Sigmoid colon (tissue), 7 donors: ENCODE measurements around the gene IGSF21. TPM values are rescaled to one million over a fixed set of nuclear protein-coding genes. Genes with fewer than 3 reads are reported as not detected.

Experiments used
- DNase-seq: peaks from one replicate; pipeline ENCODE4 v3.0.0-alpha.2; 2019
- H3K27ac ChIP-seq, 4 donors: fragments of 200-600 bp; sonication (generic); one replicate each; pipeline ENCODE4 v1.5.1; 2016 to 2019; ENCODE audit warnings: mild to moderate bottlenecking in 1 of 4
- H3K27me3 ChIP-seq, 3 donors: fragments of 200-600 bp; sonication (generic); one replicate each; pipeline ENCODE4 v1.5.1; 2019; ENCODE audit warnings: mild to moderate bottlenecking in 1 of 3
- H3K36me3 ChIP-seq, 4 donors: fragments of 200-600 bp; sonication (generic); one replicate each; pipeline ENCODE4 v1.5.1; 2016 to 2019
- H3K4me1 ChIP-seq, 4 donors: fragments of 200-600 bp; sonication (generic); one replicate each; pipeline ENCODE4 v1.5.1; 2017 to 2019
- H3K4me3 ChIP-seq, 4 donors: fragments of 200-600 bp; sonication (generic); one replicate each; pipeline ENCODE4 v1.5.1; 2017 to 2019; ENCODE audit warnings: mild to moderate bottlenecking in 2 of 4, moderate library complexity in 1 of 4
- H3K9me3 ChIP-seq, 4 donors: fragments of 200-600 bp in 3 of 4; sonication (generic) in 3 of 4; one replicate each; pipeline versions ENCODE4 v1.5.1 to v1.6.1; 2013 to 2019
- CTCF ChIP-seq, 4 experiments: fragments of 450-650 bp in 3 of 4; fragments of 200-600 bp in 1 of 4; IDR thresholded peaks; one replicate each; pipeline ENCODE4 v1.5.1; 2016 to 2019; ENCODE audit warnings: antibody characterized with exemption in 4 of 4, mild to moderate bottlenecking in 3 of 4, moderate library complexity in 2 of 4
- EP300 ChIP-seq, 4 donors: sonication (generic); formaldehyde crosslinking; IDR thresholded peaks; one replicate each; pipeline ENCODE4 v1.6.1; 2017; ENCODE audit warnings: antibody characterized with exemption in 4 of 4
- POLR2A ChIP-seq, 2 donors: fragments of 450-650 bp; IDR thresholded peaks; one replicate each; pipeline ENCODE4 v1.6.1; 2016; ENCODE audit warnings: antibody characterized with exemption in 2 of 2, mild to moderate bottlenecking in 2 of 2, moderate library complexity in 2 of 2
- POLR2AphosphoS5 ChIP-seq, 4 donors: sonication (generic); formaldehyde crosslinking; IDR thresholded peaks; one replicate each; pipeline ENCODE4 v1.6.1; 2017; ENCODE audit warnings: antibody characterized with exemption in 4 of 4
- WGBS, 2 donors: extraction: QIAGEN DNeasy Blood & Tissue Kit; methylation state at CpG; one replicate each; pipeline ENCODE4 v1.1.7; 2013; 5-methylcytosine and 5-hydroxymethylcytosine counted together
- intact Hi-C: fragments of 100-400 bp; cut with DNase I; formaldehyde crosslinking; loops from one replicate; pipeline ENCODE4 v1.15.1; 2023
- polyA plus RNA-seq, 3 donors: library from polyadenylated mRNA; stranded (reverse); fragments of 200-250 nt; gene quantifications; one replicate each; pipeline ENCODE4 v1.2.3, GENCODE V29; 2013
- total RNA-seq, 4 donors: library from RNA; depleted of rRNA; stranded (reverse); fragments of >200 nt; gene quantifications; one replicate each; pipeline ENCODE4 v1.1.0, GENCODE V29; 2016
- donor health status: healthy with polysubstance abuse.
- donor health status: Bipolar disorder and iron deficiency.
- donor health status: healthy.

The IGSF21 gene
- total and polyA plus RNA-seq, 7 donors: 0.55 to 2.6 (median 1.1) TPM; not detected in 2

DNA sequence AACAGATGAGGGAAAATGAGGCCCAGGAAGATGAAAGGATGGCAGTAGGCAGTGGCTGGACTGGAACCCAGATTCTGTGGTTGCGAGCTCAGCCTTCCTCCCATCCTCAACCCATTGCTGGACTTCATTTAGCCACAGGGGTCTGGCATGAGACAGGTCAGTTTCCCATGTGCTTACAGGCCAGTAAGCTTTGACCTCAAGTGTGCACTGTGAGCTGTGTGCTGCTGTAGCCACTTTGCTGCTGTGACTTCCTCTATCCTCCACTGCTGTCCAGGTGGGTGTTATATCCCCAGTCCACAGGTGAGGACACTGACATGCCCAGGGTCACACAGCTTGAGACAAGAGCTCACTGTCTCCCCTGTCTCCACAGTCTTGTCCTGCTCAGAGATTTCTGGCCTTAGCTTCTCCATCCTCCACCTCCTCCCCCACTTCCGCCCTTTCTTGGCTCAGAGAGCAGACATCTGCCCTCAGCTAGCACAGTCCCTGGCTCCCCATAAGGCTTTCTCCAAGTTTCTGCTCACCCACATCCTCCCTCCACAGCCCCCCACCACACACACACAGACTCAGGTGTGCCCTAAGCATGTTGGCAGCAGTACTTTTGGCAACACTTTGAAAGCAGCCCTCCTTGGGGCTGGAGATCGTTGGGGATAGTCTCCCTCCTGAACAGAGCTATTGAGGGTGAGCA, 7.3 kb downstream of the IGSF21 start:
- TF ChIP-seq EP300 (IDR thresholded peaks at IDR 0.05): no peak
- TF ChIP-seq CTCF (IDR thresholded peaks at IDR 0.05): no peak
- TF ChIP-seq POLR2A (IDR thresholded peaks at IDR 0.05): no peak
- TF ChIP-seq POLR2AphosphoS5 (IDR thresholded peaks at IDR 0.05): no peak
- no peak overlapping the region for H3K27ac ChIP-seq
- intact Hi-C loops: no loop called here
- H3K36me3 ChIP-seq: no peaks in the 10 kb centered on the region
- no peak overlapping the region for H3K4me3 ChIP-seq
- no peaks in the 10 kb centered on the region for H3K9me3 ChIP-seq
- peaks cover 13 to 48% (median 13%) of the 10 kb centered on the region in 3 donors for H3K27me3 ChIP-seq
- H3K4me1 ChIP-seq: peaks cover 0 to 13% (median 12%) of the 10 kb centered on the region in 4 donors
- WGBS, 2 donors: 72 to 88% methylated on average over 3 of the region's 3 CpGs
- DNase-seq: no peak

DNA sequence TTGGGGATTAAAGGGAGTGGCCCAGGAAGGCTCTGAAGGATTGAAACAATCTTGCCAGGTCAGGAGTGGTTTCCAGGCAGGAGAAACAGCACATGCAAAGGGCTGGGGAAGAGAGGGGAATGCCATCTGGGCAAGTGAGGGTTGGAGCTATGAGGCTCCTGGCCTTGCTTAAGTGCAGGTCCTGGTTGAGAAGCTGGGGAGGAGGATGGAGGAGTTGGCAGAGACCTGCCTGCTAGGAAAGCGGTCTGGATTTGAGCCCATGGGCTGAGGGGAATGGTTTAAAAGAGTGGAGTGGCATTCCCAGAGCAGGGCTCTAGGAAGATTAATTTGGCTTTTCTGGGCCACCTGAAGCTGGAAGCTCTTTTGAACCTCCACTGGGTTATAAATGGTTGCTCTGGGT, 9.2 kb downstream of the IGSF21 start:
- H3K36me3 ChIP-seq: no peaks in the 10 kb centered on the region
- intact Hi-C loops: no loop called here
- no peak overlapping the region for H3K27ac ChIP-seq
- H3K27me3 ChIP-seq: peaks cover 0 to 29% (median 0%) of the 10 kb centered on the region in 3 donors
- 95 to 96% methylated on average over 1 of the region's 1 CpG for WGBS, 2 donors
- TF ChIP-seq POLR2AphosphoS5 (IDR thresholded peaks at IDR 0.05): no peak
- no peak for TF ChIP-seq POLR2A (IDR thresholded peaks at IDR 0.05)
- no peak for TF ChIP-seq EP300 (IDR thresholded peaks at IDR 0.05)
- no peak for TF ChIP-seq CTCF (IDR thresholded peaks at IDR 0.05)
- H3K4me3 ChIP-seq: no peak overlapping the region
- DNase-seq: no peak
- no peaks in the 10 kb centered on the region for H3K9me3 ChIP-seq
- no peaks in the 10 kb centered on the region for H3K4me1 ChIP-seq

DNA sequence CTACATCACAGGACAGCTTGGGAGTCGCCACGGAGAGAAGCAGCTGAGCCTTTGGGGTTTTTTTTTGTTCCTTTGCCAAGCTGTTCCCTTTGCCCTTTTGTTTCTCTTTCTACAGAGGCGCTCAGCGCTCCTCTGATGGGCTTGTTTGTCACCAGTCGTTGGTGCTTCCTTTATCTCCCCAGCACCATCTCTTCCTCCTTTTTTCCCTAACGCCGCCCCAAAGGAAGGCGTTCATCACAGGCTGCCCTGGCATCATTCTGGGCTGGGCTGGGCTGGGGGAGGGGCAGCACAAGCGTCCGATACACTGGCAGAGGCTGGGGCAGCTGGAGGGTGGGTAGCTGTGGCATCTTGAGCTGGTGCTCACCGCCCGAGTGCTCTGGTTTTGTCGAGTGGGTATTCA, 10.5 kb downstream of the IGSF21 start:
- TF ChIP-seq POLR2A (IDR thresholded peaks at IDR 0.05): no peak
- TF ChIP-seq CTCF (IDR thresholded peaks at IDR 0.05): no peak
- TF ChIP-seq EP300 (IDR thresholded peaks at IDR 0.05): no peak
- TF ChIP-seq POLR2AphosphoS5 (IDR thresholded peaks at IDR 0.05): no peak
- no peaks in the 10 kb centered on the region for H3K9me3 ChIP-seq
- no peak overlapping the region for H3K4me3 ChIP-seq
- H3K36me3 ChIP-seq: no peaks in the 10 kb centered on the region
- no peaks in the 10 kb centered on the region for H3K4me1 ChIP-seq
- WGBS, 2 donors: 18 to 34% methylated on average over 13 of the region's 13 CpGs
- no peak for DNase-seq
- intact Hi-C loops: no loop called here
- H3K27me3 ChIP-seq: peaks cover 0 to 21% (median 0%) of the 10 kb centered on the region in 3 donors
- no peak overlapping the region for H3K27ac ChIP-seq

DNA sequence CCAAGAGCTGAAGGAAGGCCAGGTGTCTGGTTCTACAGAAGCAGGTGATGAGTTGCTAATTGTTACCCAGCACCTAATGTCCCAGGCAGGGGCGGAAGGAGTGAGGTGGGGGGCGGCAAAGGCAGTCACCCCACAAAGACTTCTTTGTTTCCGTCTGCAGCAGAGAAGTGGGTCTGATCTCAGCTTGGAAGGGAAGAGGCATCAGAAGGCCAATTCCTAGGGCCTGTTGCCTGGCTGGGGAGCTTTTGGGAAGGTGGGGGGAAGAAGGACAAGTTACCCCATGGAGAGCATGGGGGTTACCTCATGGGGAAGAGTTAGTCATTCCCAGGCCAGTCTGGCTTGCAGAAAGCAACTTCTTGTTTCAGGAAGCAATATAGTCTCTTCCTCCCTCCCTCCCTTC, 10.9 kb downstream of the IGSF21 start:
- intact Hi-C loops: no loop called here
- H3K36me3 ChIP-seq: no peaks in the 10 kb centered on the region
- no peak for DNase-seq
- peaks cover 0 to 21% (median 0%) of the 10 kb centered on the region in 3 donors for H3K27me3 ChIP-seq
- no peak for TF ChIP-seq CTCF (IDR thresholded peaks at IDR 0.05)
- TF ChIP-seq EP300 (IDR thresholded peaks at IDR 0.05): no peak
- TF ChIP-seq POLR2AphosphoS5 (IDR thresholded peaks at IDR 0.05): no peak
- TF ChIP-seq POLR2A (IDR thresholded peaks at IDR 0.05): no peak
- H3K27ac ChIP-seq: no peak overlapping the region
- no peak overlapping the region for H3K4me3 ChIP-seq
- H3K4me1 ChIP-seq: no peaks in the 10 kb centered on the region
- WGBS, 2 donors: 31 to 45% methylated on average over 3 of the region's 3 CpGs
- H3K9me3 ChIP-seq: no peaks in the 10 kb centered on the region

- intact Hi-C loops: no loop called here
- Histone ChIP-seq H3K27me3 (peaks cover 0 to 21% (median 0%) of the 10 kb centered on the region in 3 donors), H3K4me3 (no peak overlapping the region), H3K27ac (no peak overlapping the region), H3K36me3 (no peaks in the 10 kb centered on the region), H3K9me3 (no peaks in the 10 kb centered on the region), H3K4me1 (no peaks in the 10 kb centered on the region)
- 55 to 92% methylated on average over 3 of the region's 3 CpGs for WGBS, 2 donors
- no peak for DNase-seq
- no peak for TF ChIP-seq POLR2AphosphoS5 (IDR thresholded peaks at IDR 0.05)
- TF ChIP-seq EP300 (IDR thresholded peaks at IDR 0.05): no peak
- TF ChIP-seq CTCF (IDR thresholded peaks at IDR 0.05): no peak
- TF ChIP-seq POLR2A (IDR thresholded peaks at IDR 0.05): no peak
These were observed 11.7 kb downstream of the IGSF21 start for GRCh38 chr1:18119289-18119688.
